Hippocampal formation (tissue), 2 donors: ENCODE data around the gene DENND10.
"Not testable (repeated sequence)": the region's sequence is repeated elsewhere in the genome, so short reads cannot be mapped to it uniquely, and the experiment has no call there.

Experiments
- DNase-seq, 2 donors: peaks; one replicate each; lab custom pipeline; 2025; lab: John Stamatoyannopoulos, UW

Gene DENND10

DNA sequence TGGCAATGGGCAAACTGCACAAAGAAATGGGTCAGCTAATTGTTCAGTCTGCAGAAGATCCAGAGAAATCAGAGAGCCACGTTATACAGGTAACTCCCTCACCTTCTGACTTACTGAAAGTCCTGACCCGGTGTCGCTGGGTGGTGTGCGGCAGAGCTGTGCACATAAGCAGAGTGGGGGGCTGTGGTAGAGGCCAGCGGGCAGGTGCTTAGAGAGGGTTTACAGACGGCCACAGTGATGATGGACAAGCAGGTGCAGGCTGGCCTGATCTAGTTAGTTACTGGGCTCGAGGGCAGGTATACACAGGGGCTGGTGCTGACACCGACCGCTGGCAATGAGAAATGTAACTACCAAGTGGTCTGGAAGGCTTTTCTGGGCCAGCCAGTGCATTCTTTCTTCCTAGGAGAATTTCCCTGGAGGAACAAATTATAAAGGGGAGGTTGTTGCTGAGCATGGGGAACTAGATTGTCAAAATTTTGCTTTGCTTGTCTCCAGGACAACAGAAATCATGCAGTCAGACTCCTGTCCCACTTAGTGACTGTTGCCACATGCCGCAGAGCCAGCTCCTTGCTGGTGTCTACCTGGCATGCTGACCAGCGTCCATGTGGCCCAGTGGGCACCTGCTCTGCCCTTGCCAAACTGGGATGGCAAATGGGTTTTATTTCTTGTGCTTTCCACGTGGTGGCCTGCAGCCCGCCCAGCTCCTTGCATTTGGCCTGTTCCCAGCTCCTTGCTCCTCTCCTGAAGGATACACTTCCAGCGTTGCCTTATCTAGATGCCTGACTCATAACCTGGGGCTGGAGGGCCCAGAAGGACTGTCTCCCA, 28.8 kb downstream of the DENND10 start:
- peak; percentile 34 to 53 for DNase-seq

DNA sequence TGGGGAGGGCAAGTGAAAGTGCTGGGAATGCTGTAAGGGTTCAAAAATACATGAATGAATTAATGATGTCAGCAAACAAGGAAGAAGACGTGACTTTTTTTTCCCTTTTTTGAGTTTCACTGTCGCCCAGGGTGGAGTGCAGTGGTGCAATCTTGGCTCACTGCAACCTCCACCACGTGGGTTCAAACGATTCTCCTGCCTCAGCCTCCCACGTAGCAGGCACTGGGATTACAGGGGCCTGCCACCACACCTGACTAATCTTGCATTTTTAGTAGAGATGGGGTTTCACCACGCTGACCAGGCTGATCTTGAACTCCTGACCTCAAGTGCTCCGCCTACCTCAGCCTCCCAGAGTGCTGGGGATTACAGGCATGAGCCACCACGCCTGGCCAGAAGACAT, 30.0 kb downstream of the DENND10 start:
- DNase-seq, result no peak

DNA sequence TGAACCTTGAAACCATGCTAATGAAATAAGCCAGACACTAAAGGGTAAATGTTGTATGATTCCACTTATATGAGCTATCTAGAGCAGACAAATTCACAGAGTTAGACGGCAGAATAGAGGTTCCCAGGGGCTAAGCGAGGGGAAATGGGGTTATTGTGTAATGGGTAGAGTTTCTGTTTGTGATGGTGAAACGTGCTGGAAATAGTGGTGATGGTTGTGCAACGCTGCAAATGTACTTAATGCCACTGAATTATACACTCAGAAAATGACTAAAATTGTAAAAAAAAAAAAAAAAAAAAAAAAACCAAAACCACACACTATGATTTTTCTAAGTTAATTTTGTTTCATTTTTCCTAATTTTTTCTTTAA, 31.6 kb downstream of the DENND10 start:
- DNase-seq, result no peak

DNA sequence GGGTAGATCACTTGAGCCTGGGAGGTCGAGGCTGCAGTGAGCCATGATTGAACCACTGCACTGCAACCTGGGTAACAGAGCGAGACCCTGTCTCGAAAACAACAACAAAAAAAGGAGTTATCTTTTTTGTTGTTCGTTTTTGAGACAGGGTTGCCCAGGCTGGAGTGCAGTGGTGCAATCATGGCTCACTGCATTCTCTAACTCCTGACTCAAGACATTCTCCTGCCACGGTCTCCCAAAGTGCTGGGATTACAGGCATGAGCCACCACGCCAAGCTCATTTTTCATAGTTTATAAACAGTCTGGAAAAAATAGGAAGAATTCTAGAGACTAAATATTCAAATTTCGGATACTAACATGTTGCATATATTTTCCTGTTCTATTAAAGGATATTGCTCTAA, 32.2 kb downstream of the DENND10 start:
- no peak for DNase-seq

DNA sequence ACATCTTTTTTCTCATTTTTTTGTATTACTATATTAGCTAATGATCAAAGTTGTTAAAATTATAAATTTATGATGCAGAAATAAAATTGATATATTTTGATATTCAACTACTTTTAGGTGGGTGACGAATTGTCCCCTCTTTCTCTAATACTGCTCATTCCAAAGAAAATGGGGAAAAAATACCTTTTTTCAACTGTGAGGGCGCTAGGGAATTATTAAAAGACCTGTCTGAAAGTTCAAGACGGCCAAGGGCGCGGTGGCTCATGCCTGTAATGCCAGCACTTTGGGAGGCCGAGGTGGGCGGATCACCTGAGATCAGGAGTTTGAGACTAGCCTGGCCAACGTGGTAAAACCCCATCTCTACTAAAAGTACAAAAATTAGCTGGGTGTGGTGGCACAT, 34.0 kb downstream of the DENND10 start:
- not testable (repeated sequence) for DNase-seq

DNA sequence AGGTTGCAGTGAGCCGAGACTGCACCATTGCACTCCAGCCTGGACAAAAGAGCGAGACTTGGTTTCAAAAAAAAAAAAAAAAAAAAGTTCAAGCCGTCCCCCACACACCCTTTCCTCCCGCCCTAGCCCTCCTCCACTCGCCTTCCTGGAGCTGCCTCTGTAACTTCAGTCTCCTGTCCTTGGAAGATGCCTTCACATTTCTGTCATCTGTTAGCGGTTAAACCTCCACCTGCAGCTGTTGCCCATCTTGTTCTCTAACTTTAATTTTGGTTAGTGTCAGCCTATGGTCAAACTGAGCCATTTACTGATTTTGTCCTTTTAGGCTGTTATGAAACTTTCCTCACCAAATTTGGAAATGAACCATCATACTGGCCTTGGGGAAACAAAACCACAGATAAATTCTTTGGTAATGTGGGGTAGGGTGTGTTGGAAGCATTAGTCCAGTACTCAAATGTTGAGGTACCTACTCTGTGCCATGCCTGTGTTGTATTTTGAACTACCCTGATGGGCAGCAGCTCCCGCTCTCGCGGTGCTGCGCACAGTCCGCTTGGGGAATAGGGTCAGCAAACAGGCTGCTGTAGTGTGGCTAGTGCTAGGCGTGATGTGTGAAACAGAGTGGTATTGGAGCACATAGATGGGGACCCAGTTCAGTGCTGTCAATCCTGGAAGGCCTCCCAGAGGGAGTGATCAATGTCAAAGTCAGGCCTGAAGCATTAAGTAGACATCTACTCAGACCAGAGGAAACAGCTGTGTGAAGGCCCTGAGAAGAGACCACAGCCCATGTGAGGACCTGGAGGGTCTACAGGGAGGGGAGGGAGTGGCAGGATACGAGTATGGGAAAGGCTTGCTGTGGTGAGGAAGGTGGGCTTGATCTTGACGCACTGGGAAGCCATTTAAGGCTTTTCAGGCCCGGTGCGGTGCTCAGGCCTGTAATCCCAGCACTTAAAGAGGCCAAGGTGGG, 34.7 kb downstream of the DENND10 start:
- DNase-seq, result no peak

DNA sequence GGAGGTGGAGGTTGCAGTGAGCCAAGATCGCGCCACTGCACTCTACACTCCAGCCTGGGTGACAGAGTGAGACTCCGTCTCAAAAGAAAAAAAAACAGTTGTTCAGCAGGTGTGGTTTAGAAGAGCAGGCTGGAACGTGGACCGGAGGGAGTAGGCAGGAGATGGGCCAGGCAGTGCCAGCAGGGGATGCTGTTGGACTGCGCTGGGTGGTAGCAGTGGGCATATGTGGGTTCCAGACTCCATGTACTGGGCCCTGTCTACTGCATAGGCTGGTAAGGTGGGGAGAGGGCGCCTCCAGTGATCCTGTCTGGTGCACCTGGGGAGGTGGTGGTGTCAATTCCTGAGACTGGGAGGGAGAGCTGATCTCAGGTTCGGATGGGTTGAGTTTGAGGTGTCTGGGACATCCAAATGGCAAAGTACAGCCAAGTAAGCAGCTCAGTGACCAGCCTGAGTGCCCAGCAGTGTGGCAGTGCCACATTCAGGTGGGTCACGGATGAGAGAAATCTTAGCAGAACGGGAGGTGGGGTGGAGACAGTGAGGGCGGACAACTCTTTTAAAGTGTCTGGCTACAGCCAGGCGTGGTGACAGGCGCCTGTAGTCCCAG, 35.7 kb downstream of the DENND10 start:
- peak in 1 of 2 donors; percentile 9 for DNase-seq

DNA sequence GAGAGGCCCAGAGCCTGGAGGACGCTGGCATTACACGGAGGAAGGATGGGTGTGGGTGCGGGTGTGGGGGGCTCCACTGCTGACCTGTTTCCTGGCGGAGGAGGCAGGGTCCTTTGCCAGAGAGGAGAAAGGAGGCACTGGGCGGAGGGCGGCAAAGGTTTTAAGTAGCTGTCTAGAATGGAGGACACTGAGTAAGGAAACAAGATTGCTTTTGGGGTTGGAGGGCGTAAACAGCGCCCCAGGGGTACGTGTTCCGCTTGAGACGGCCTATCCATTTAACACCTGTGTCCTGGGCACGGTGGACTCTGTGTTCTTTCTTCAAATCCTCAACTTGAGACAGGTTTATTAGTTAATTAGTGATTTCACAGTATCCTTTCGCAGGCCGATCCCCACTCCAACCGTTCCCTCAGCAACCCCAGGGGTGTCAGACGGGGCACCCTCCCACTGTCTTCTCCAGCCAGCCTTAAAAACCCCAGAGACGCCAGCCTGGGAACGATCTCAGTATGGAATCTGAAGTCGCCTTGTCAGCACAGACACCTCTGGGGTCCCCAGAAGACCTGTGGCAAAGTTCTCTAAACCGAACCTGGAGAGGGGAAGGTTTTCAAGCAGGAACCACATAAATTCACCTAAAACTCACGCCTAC, 36.8 kb downstream of the DENND10 start:
- DNase-seq, result no peak

DNA sequence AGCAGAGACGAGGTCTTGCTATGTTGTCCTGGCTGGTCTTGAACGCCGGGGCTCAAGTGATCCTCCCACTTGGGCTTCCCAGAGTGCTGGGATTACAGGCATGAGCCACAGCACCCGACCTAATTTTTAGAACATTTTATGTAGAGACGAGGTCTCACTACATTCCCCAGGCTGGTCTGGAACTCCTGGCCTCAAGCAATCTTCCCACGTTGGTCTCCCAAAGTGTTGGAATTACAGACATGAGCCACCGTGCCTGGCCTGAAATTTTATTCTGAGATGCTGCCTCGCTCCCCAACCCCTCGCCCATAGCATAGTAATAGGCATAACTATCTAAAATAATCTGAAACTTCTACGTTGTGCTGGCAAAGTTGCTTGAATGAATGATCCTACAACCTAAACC, 39.7 kb downstream of the DENND10 start:
- DNase-seq, result no peak

DNA sequence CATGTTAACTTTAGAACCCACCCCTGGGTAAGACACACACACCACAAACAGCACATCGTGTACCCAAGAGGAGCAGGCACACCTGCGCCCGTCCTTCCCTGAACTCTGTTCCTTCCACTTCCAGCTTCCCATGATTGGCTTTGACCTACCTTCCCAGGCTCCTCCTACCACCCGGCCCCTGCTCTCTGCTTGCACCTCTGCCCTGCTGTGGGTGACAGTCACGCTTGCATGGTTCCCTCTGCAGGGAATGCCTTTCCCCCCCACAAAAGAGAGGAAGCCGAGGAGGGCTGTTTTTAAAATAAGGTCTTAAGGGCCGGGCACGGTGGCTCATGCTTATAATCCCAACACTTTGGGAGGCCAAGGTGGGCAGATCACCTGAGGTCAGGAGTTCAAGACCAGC, 45.2 kb downstream of the DENND10 start:
- DNase-seq, result no peak

DNA sequence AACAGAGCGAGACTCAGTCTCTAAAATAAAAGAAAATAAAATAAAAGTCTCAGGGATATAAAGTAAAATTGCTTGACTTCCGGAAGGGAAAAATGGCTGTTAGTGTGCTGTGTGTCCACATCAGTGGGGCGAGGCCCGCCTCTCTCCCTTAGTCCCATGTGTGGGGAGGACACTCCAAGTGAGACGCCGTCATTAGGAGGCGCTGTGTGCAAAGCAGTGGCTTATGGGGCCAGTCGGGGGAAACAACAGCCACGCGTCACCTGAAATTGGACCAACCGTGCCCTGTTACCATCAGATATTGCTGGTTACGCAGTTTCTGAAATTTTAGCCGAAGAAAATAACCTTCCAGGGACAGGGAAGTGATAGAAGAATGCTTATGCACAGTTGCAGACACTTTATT, 45.8 kb downstream of the DENND10 start:
- no peak for DNase-seq

DNA sequence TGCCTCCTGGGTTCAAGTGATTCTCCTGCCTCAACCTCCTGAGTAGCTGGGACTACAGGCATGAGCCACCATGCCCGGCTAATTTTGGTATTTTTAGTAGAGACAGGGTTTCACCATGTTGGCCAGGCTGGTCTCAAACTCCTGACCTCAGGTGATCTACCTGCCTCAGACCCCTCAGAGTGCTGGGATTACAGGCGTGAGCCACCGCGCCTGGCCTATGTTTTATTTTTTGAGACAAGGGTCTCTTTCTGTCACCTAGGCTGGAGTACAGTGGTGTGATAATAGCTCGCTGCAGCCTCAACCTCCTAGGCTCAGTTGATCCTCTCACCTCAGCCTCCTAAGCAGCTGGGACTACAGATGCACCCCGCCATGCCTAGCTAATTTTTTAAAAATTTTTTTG, 47.7 kb downstream of the DENND10 start:
- not testable (repeated sequence) for DNase-seq

DNA sequence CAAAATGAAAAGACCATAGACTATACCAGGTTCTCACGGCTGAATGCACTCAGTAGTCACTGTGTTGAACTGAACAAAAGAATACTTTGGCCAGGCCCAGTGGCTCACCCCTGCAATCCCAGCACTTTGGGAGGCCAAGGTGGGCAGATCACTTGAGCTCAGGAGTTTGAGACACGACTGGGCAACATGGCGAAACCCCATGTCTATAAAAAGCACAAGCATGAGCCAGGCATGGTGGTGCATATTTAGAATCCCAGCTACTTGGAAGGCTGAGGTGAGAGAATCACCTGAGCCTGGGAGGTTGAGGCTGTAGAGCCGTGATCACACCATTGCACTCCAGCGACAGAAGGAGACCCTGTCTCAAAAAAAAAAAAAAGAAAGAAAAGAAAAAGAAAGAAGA, 49.1 kb downstream of the DENND10 start:
- DNase-seq, result no peak

DNA sequence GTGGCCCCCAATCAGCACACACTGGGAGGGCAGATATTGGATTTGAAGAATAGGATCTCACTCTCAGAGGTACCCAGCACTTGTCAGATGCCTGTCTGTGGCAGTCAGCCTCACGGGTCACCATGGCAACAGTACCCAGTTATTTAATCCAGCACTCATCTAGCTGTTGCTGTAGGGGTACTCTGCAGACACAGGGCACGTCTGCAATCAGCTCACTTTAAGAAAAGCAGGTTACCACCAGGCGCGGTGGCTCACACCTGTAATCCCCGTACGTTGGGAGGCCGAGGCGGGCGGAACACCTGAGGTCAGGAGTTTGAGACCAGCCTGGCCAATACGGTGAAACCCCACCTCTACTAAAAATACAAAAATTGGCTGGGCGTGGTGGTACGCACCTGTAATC, 49.7 kb downstream of the DENND10 start:
- no peak for DNase-seq

DNA sequence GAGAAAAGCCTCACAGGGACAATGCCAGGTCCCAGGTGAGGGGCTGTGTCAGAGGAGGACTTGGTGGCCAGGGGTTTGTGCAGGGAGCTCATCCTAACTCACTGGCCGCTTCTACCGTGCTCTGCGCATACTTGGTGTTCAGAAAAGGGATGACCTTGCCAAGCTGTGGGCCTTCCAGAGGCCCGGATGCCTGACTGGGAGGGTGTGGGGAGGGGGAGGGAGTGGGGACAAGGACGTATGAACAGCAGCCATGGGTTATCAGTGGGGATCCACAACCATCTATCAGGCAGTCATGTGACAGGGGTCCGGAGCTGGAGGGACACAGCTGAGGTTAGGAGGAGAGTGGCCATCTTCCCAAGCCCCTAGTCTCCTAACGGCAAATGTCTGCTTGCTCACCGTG, 55.4 kb downstream of the DENND10 start:
- DNase-seq, result no peak

DNA sequence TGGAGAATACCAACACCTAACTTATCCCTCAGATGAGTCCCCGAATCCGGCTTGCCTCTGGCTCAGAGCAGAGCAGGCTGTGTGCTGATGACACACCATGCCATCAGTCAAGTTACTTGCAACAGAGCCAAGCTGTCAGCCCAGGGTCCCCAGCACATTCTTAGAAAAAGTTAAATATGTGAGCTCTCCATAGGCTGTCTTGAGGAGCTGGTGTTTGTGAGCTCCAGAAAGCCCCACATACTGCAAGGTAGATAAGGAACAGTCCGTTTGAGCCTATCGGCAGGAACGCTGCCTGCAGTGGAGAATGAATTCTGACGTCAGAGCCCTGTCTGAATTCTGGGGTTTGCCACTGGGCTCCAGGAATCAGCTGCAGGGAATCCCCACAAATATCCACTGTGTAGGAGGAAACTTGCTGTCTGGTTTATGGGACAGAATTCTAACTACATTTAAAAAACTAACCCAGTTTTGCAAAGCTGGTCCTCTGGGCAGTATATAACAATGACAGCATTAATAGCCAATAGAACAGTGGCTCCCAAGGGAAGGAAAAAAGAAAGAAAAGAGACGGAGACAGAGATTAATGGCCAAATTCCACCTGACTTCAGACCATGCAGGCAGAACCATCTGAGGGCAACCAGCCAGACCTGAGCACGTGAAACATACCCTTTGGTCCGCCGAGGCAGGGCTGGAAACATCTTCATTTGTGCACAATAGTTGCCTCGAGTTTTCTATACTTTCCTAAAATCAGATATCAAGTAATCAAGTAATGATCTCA, 58.0 kb downstream of the DENND10 start:
- DNase-seq, result no peak

DNA sequence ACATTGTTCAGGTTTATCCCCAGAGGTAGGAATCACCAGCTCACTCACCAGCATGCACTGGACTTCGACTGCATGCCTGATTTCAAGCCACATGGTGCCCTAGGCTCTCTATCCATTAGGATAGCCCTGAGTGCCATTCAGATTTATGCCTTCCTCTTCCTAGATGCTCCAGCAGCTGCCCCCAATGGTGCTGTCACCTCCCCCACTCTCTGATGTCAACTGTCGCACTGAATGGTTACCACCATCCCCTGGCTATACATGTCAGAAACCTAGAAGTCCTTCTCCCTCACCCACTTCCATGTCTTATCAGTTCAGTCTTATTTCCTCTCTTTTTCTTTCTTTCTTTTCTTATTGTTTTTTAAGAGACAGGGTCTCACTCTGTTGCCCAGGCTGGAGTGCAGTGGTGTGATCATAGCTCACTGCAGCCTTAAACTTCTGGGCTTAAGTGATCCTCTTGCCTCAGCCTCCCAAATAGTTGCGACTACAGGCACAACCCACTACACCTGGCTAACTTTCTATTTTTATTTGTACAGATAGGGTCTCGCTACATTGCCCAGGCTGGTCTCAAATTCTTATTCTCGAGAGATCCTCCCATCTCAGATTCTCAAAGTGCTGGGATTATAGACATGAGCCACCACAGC, 58.7 kb downstream of the DENND10 start:
- DNase-seq, result no peak

DNA sequence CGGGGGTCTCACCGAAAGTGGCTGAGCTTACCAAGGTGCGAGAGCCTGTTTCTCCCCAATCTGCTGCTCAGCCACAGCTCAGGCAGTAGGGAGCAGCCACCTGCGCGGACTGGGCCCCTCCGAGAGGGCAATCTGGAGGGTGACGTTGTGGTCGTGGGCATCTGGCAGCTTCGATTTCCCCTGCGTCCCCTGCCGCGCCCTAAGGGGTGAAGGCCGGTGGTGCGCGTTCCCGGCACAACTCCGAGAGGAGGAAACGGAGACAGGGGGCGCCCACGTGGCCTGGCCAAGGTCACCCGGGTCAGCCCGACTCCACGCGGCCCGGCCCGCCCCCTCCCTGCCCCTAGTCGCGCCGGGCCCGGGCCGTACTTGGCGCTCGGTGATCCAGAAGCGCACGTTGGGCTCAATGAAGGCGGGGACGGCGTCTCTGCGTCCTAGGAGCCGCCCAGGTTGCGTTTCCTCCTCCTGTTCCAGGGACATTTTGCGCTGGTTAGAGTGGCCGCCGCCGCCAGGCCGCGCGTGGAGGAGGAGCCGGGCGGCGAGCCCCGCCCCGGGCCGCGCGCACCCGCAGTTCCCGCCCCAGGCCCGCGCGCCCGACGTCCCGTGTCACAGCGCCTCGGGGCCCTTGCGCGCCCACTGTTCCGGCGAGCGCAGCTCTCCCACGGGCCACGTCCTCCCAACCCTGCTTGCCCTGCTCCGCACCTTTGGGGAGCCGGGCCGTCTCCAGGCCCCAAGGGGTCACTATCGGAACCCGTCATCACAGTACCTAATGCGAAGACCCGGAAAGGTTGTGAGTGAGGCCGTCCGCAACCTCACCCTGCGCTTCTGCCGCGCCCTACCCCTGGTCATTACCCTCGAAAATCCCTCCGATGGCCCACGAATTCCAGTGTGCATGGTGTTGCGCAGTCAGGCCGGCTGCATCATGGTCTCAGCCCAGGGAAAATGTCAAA, 61.5 kb downstream of the DENND10 start, which contains the start of gene SFXN4:
Gene SFXN4 (minus strand): TSS at position 544 of the 947 bp plus-strand sequence. CDS start 67 bp downstream, at position 477.
- peak; percentile 79 to 87 for DNase-seq

DNA sequence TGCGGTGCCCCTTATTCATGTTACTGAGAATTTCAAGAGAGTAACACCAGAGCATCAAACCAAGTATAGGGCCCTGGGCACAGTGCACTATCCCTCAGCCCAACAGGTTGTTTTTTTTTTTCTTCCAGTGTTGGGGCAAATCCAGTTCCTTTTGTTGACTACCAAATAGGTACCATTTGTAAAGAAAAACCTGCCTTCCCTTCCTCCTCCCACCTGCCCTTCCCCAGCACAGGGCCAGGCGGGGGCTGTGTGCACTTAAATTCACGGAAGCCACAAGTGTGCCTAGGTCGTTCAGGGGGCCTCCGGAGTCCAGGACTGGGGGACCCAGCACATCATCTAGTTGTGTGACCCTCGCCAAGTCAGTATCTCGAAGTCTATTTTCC, 62.2 kb downstream of the DENND10 start:
- no peak for DNase-seq

DNA sequence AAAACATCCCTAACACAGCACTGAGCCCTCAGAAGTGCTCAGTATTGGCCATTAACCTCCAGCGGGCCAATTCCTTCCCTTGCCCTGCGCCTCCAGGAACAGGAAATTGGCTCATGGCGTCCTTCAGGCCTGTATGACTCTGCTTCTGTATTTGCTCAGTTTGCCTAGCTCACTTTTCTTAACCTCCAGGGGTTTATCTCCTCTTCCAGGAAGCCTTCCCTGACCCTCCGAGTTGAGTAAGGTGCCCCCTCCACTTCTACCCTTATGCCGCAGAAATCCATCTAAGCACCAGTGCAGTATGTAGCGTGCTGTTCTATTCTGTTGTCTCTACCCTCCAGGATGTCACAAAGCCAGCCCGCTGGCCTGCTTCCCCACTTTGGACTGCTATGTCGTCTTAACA, 62.7 kb downstream of the DENND10 start:
- no peak for DNase-seq
